Stomach (tissue), 4 donors: ENCODE data around the gene FAM241B.

Experiments
- CTCF ChIP-seq, 7 experiments: fragments of 450-650 bp in 4 of 7; fragments of 200-600 bp in 3 of 7; sonication (generic) in 3 of 7; IDR thresholded peaks; one replicate each; pipeline ENCODE4 v1.5.1; 2016 to 2019; ENCODE audit warnings: antibody characterized with exemption in 7 of 7, control low read depth in 2 of 7, mild to moderate bottlenecking in 1 of 7
- POLR2A ChIP-seq, 4 donors: fragments of 450-650 bp; IDR thresholded peaks; one replicate each; pipeline ENCODE4 v1.6.1; 2016; ENCODE audit warnings: antibody characterized with exemption in 4 of 4, control low read depth in 2 of 4, mild to moderate bottlenecking in 1 of 4, moderate library complexity in 1 of 4
- POLR2AphosphoS5 ChIP-seq, 3 donors: sonication (generic); formaldehyde crosslinking; IDR thresholded peaks; one replicate each; pipeline ENCODE4 v1.6.1; 2016; ENCODE audit warnings: antibody characterized with exemption in 3 of 3

- TF ChIP-seq POLR2A (IDR thresholded peaks at IDR 0.05): no peak
- no peak for TF ChIP-seq CTCF (IDR thresholded peaks at IDR 0.05)
- no peak for TF ChIP-seq POLR2AphosphoS5 (IDR thresholded peaks at IDR 0.05)
Observed at GRCh38 chr10:69655124-69655867, 25.2 kb downstream of the FAM241B start.
